Upper lobe of left lung (tissue), 4 donors: Measurements from ENCODE around the gene RIN3.

Experiments
- CTCF ChIP-seq, 6 experiments: fragments of 450-650 bp in 4 of 6; fragments of 200-600 bp in 2 of 6; sonication (generic) in 2 of 6; IDR thresholded peaks; one replicate each; pipeline ENCODE4 v1.5.1; 2016 to 2019; ENCODE audit warnings: antibody characterized with exemption in 6 of 6
- EP300 ChIP-seq, 4 donors: sonication (generic); formaldehyde crosslinking; IDR thresholded peaks; one replicate each; pipeline ENCODE4 v1.5.1; 2017; ENCODE audit warnings: antibody characterized with exemption in 4 of 4, control low read depth in 2 of 4

DNA sequence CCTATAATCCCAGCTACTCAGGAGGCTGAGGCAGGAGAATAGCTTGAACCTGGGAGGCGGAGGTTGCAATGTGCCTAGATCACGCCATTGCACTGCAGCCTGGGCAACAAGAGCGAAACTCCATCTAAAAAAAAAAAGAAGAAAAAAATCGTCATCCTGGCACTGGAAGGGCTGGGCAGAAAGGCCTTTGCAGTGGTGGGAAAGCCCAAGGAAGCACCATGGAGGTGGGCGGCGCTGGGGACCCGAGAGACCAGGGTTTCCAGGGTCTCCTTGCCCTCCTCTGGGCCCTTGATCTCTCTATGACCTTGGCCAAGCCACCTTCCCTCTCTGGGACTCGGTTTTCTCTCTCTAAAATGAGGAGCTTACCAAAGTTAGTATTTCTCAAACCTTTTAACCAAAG, 169.5 kb downstream of the RIN3 start:
- no peak for TF ChIP-seq CTCF (IDR thresholded peaks at IDR 0.05)
- no peak for TF ChIP-seq EP300 (IDR thresholded peaks at IDR 0.05)
